Glomerular visceral epithelial cell (primary cell): Measurements from ENCODE around the gene TMEM108.

Experiments
- DNase-seq: peaks from one replicate; pipeline ENCODE4 v3.0.0-alpha.2; 2016; ENCODE audit errors: extremely low spot score

Gene TMEM108

DNA sequence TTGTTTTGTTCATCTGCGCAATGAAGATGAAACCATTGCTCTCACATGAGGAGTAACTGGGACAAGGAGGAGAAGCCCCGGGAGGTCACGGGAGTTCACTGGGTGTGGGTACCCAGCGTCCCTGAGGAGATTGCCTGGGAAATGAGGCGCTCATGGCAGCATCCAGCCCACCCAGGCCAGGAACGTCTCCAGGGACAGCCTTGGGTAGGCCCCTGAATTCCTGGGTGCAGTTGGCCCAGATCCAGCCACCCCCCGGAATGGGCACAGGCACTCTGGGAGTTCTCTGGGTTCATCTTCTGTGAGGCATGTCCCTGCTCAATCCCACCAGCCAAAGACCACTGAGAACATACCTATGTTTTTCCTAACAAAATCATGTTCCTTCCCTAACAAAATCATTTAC, 380.2 kb downstream of the TMEM108 start:
- DNase-seq, result no peak

DNA sequence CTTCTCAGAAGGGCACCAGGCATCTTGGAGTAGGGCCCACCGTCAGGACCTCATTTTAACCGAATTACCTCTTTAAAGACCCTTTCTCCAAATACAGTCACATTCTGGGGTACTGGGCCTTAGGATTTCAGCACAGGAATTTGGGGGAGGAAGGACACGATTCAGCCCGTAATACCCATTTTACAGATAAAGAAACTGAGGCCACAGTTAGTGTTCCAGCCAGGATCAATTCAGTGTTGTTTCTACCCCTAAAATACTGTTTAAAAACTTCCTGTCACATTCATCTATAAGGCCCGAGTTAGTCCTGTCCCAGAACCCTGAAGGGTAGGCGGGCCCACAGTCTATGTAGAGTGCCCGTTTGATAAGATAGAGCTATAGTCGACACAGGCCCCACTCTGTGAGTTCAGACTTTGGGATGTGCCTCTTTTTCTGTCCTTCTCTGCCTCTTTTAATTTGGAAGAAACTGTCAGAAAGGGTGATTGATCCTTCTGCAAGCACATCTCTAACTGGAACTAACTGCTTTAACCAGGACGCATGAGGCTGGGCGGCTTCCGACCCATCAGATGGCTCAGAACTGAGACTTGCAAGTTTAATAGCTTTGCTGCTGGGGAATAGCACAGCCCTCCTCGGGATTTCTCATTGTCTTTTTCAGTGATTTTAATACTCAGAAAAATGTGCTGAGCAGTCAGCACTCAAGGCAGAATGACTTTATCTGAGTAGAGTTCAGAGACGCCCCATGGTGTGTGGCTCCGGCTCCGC, 381.1 kb downstream of the TMEM108 start:
- no peak for DNase-seq

DNA sequence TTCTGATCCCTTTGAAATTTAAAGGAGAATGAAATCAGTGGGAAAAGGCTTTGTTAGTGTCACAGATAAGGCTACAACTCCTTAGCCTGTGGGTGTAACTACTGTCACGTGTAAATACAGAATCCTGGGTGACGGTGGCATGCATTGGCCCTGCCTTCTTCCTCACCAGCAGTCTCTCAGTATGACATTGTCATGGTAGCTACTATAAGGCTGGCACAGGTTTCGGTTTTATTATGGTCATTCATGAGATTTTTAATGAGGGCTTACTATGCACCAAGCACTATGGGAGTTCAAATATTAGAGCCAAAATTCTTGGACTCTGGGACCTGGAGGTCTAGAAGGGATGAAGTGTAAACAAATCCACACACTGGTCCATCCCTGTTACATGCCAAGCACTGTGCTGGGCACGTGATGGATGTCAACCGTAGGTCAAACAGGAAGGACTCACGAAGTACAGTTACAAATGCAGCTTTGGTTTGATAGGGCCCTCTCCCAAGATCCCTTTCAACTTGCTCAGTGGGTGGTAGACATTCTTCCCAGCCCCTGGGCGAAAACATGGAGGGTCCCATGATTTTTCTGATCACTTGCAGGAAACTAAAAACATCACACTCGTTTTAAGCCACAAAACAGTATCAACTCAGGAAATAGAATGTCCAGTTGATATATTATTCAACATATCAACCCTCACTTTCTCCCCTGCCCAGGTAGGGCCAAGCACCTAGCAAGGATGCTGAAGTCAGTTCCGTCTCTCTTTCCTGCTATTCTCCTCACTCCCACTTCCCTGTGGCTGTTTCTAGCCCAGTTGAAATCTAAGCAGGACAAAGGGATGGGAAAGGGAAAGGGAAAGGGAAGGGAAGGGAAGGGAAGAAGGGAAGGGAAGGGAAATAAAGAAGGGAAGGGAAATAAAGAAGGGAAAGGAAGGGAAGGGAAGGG, 387.0 kb downstream of the TMEM108 start:
- DNase-seq, result no peak

DNA sequence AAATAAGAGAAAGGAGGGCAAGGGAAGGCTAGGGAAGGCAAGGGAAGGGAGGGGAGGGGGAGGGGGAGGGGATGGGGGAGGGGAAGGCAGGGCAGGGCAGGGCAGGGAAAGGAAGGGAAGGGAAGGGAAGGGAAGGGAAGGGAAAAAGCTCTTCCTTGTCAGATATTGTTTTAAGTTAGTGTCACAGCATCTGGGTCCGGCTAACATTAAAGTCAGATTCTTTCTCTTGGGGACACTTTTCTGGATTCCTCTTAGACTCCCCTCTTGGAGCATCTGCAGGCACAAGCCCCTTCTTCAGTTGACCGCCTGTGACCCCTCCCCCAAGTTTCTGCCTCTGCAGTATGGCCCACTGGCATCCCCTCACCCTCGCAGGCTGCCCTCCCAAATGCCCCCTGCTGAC, 387.7 kb downstream of the TMEM108 start:
- DNase-seq, result no peak

DNA sequence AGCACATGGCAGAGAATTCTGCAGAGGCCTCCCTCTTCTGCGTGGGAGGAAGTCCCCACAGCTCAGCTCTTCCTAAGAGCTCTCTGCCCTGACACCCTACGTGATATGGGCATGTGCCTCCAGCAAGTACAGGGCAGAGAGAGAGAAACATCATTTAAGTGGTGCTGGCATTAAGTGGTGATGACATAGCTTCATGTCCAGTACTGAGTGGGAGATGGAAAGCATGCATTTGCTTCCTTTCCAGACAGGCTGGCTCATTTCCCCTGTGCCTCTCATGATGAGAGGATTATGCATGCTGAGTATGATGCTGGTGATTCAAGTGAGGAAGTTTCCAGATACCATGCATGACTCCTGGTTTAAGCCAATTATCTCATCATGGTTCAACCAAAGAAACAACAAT, 388.5 kb downstream of the TMEM108 start:
- DNase-seq, result no peak

DNA sequence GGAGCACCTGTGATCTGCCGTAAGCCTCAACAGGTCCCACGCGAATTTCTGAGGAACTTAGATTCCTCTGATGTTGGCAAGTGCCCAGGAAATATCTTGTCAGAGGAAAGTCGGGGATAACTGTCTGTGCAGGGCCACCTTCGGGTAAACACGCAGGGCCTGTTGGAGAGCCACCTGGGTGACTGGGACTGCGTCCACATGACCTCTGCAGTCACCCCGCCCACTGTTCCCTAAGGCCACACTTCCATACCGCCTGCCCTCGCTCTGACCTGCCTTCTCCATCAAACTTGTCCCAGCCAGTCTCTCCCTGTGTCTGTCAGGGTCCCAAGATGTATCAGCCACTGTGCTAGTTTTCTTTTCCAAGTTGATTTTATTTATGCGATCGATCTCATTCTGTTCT, 390.4 kb downstream of the TMEM108 start:
- DNase-seq, result no peak

DNA sequence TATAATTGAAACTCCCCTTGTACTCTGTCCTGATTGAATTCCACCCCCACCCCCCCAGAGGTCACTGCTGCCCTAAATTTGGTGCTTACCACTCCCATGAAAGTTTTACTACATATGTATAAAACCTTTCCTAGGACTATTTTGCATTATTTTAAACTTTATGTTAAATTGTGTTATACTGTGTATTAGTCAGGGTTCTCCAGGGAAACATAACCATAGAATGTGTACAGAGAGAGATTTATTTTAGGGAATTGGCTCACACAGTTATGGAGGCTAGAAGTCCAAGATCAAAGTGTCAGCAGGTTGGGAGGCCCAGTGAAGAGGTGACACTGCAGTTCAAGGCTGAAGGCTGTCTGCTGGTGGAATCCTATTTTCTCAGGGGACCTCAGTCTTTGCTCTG, 390.9 kb downstream of the TMEM108 start:
- no peak for DNase-seq

DNA sequence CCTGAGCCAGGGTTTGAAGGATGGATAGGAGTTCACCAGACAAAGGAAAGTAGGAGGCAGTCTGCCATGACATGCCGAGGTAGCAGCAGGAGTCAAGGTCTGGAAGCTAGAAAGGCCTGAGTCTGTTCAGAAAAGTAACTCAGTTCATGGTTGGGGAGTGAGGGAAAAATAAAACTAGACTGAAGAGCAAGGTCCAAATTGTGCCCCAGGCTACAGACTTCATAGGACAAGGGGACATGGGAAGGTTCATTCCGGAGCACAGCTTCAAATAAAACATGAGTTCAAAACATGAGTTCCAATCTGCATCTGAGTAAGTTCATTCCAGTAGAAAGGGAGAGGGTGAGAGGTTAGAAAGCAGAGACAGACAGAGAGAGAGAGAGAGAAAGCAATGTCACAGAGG, 401.4 kb downstream of the TMEM108 start:
- no peak for DNase-seq

DNA sequence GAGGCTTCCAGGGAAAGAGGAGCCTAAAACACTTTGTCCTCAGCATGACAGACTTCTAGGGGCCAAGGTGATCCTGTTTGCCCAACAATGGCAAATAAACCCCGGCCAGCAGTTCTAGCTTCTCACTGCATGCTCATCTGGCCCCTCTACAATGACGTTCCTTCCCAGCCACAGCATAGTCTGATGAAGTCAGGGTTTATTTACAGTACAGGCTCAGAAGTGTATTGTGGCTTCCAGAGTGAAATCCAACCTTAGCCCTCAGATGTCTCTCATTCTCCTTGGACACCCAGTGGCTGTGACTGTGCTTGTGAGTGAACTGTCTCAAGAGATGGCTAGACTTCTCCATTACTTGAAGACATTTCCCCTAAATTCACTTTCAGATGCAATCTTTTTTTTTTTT, 402.5 kb downstream of the TMEM108 start:
- DNase-seq, result no peak

DNA sequence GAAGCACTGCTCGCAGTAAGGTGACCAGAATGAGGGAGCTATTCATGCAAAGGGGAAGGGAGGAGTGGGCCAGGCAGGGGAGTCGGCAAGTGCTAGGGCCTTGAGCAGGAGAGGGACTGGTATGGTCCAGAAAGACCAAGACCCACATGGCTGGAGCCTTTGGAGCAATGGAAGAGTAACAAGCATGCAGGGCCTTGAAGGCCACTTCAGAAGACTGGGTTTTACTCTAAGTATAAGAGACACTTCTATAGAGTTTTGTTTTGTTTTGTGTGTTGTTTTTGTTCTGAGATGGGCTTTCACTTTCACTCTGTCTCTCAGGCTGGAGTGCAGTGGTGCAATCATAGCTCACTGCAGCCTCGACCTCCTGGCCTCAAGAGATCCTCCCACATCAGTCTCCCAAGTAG, 403.7 kb downstream of the TMEM108 start:
- no peak for DNase-seq

DNA sequence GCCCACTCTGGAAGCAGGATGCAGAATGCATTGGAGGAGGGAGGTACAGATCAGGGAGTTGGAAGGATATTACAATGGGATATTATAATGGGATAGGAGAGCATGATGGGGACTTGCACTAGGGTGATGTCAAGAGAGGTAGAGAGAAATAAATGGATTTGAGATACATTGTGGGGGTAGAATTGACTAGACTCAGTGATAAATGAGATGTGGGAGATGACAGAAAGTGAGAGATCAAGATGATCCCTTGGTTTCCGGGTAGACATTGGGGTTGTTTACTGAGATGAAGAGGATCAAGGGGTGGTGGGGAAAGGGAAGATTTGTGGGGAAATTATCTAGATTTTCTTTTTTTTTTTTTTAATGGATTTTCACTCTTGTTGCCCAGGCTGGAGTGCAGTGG, 404.3 kb downstream of the TMEM108 start:
- no peak for DNase-seq

DNA sequence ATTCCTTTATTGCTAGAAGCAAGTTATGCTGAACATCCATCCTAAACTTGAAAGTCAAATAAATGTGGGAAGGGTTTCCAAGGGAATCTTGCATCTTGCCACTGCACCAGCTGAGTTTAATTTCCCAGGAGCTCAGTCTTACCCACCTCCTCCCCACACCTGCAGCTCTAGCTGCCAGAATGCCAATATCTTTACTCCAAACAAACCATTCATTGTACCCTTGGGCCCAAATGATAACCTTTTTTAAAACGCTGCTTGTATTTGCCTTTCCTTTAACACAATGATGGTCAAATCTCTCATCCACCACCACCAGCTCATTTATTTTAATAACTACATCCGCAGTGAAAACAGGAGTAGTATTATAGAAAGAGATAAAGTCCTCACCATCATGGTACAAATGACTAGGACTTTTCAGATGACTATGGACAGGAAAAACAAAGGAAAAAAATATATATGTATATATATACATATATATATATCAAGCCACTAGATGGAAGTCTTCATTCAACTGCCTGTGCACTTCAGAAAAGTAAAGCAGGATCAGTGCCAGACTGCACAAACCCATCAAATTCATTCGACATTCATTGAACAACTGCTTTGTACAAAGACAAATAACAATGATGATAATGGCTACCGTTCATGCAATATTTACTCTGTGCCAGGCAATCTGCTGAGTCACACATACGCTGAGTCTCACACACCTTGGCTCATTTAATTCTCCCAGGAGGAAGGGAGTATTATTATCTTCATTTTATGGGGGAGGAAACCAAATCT, 405.6 kb downstream of the TMEM108 start:
- peak; percentile 7 for DNase-seq

DNA sequence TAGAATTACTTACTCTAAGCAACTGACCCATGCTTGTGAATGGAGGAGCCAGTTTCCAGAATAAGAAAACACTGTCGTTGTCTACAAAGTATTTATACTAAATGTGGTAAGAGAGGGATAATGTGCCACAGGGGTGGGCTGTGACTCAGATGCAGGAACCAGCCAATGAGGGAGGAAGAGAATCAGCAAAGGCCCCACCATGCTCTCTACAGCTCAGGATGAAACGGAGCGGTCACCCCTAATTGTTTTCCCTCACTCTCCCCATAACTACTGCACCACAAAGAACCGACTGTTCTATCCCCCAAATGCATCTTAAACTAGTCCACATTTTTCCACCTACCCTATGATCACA, 406.2 kb downstream of the TMEM108 start:
- no peak for DNase-seq

DNA sequence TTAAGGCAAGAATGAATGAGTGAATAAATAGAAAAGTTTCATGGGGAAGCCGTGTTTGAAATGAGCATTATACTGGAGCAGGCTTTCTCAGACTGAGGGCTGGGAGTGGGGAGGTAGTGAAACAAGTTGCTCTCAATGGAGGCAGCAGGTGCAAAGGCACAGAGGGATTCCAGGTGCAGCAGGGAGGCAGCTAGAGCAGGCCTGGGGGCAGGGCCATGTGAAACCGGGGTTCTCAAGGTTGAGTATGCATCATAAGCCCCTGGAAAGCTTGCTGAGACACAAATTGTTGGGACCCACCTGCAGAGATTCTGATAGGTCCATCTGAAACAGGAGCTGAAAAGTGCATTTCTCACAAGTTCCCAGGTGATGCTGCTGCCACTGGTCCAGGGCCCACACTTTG, 406.9 kb downstream of the TMEM108 start:
- DNase-seq, result no peak
